ENCODE measurements around the gene EHMT2. TPM values are rescaled to one million over a fixed set of nuclear protein-coding genes. Genes with fewer than 3 reads are reported as not detected.

EHMT2 gene
- total RNA-seq, 1 donor from 2014 or later = 53.4 TPM

GRCh38 chr6:31880616-31881015 lies 16.9 kb downstream of the EHMT2 start:
- Mint-ChIP-seq H3K27ac (ENCODE audit: unreplicated experiment) (no peak overlapping the region), H3K9me3 (ENCODE audit: unreplicated experiment) (no peaks in the 10 kb centered on the region), H3K4me1 (ENCODE audit: unreplicated experiment) (no peaks in the 10 kb centered on the region), H3K27me3 (ENCODE audit: unreplicated experiment) (peaks cover 6% of the 10 kb centered on the region), H3K36me3 (ENCODE audit: low read depth, unreplicated experiment) (peaks cover 8% of the 10 kb centered on the region), H3K4me3 (ENCODE audit: unreplicated experiment) (no peak overlapping the region)
- DNase-seq (ENCODE audit: low spot score) = no peak
- TF ChIP-seq, protein P1, sequence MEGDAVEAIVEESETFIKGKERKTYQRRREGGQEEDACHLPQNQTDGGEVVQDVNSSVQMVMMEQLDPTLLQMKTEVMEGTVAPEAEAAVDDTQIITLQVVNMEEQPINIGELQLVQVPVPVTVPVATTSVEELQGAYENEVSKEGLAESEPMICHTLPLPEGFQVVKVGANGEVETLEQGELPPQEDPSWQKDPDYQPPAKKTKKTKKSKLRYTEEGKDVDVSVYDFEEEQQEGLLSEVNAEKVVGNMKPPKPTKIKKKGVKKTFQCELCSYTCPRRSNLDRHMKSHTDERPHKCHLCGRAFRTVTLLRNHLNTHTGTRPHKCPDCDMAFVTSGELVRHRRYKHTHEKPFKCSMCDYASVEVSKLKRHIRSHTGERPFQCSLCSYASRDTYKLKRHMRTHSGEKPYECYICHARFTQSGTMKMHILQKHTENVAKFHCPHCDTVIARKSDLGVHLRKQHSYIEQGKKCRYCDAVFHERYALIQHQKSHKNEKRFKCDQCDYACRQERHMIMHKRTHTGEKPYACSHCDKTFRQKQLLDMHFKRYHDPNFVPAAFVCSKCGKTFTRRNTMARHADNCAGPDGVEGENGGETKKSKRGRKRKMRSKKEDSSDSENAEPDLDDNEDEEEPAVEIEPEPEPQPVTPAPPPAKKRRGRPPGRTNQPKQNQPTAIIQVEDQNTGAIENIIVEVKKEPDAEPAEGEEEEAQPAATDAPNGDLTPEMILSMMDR (IDR thresholded peaks at IDR 0.05; ENCODE audit: unreplicated experiment) = no peak

GRCh38 chr6:31879901-31880300 lies 17.6 kb downstream of the EHMT2 start:
- Mint-ChIP-seq H3K27ac (ENCODE audit: unreplicated experiment) (no peak overlapping the region), H3K27me3 (ENCODE audit: unreplicated experiment) (peaks cover 6% of the 10 kb centered on the region), H3K36me3 (ENCODE audit: low read depth, unreplicated experiment) (peaks cover 8% of the 10 kb centered on the region), H3K4me1 (ENCODE audit: unreplicated experiment) (no peaks in the 10 kb centered on the region), H3K4me3 (ENCODE audit: unreplicated experiment) (no peak overlapping the region), H3K9me3 (ENCODE audit: unreplicated experiment) (no peaks in the 10 kb centered on the region)
- no peak for DNase-seq (ENCODE audit: low spot score)
- TF ChIP-seq, protein P1 (IDR thresholded peaks at IDR 0.05; ENCODE audit: unreplicated experiment) = no peak

DNA sequence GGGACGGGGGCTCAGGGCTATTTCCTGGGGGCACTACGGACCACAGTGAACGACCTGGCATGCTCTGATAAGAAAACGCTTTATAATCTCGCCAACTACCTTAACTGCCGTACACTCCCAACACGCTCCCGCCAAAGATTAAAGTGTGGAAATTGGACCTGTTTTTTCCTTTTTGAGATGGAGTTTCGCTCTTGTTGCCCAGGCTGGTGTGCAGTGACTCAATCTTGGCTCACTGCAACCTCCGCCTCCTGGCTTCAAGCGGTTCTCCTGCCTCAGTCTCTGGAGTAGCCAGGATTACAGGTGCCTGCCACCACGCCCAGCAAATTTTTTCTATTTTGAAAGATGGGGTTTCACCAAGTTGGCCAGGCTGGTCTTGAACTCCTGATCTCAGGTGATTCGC lies 18.4 kb downstream of the EHMT2 start:
- Mint-ChIP-seq H3K36me3 (ENCODE audit: low read depth, unreplicated experiment) (peaks cover 8% of the 10 kb centered on the region), H3K27ac (ENCODE audit: unreplicated experiment) (no peak overlapping the region), H3K4me3 (ENCODE audit: unreplicated experiment) (no peak overlapping the region), H3K27me3 (ENCODE audit: unreplicated experiment) (peaks cover 6% of the 10 kb centered on the region), H3K4me1 (ENCODE audit: unreplicated experiment) (peaks cover 2% of the 10 kb centered on the region), H3K9me3 (ENCODE audit: unreplicated experiment) (no peaks in the 10 kb centered on the region)
- TF ChIP-seq, protein P1 (IDR thresholded peaks at IDR 0.05; ENCODE audit: unreplicated experiment) = no peak
- DNase-seq (ENCODE audit: low spot score) = no peak

DNA sequence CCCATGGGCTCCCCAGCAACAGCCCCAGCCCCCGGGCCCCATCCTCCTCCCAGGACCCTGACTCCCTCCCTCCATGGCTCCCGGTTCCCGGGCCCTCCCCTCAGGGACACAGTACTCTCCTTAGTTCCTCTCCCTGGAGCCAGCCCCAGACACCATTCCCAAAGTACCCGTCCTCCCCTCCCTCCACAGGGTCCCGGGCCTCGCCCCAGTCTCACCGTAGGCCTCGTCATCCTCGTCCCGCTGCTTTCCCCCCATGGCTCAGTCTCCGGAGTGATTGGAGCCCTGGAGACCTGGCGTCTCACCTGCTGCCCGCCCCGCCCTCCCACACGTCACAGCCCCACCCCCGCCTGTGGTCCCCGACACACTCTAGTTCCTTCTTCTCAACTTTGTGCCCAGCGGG lies 18.8 kb downstream of the EHMT2 start, which contains the start of gene SLC44A4:
Gene SLC44A4, minus strand, starts transcription at position 272 of the 400 bp plus-strand sequence. Its CDS starts 17 bp downstream, at position 255.
- no peak within 1 kb of the TSS for H3K4me3 Mint-ChIP-seq (ENCODE audit: unreplicated experiment)
- TF ChIP-seq, protein P1 (IDR thresholded peaks at IDR 0.05; ENCODE audit: unreplicated experiment) = no peak

DNA sequence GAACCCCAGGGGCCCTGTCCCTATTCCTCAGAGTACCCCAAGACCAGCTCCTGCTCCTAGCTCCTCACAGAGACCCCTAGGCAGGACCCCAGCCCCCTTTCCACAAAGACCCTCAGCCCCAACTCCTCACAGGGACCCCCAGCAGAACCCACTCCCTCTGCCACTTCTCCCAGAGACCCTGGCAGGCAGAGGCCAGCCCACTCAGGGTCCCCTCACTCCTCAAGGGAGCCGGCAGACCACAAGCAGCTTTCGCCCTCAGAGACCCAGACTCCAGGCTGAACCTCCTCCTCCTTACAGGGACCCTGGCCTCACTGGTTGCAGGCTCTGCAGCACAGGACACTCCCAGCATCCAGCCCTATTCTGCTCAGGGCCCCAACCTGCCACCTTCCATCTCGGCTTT lies 19.3 kb downstream of the EHMT2 start:
- no peak for DNase-seq (ENCODE audit: low spot score)
- TF ChIP-seq, protein P1 (IDR thresholded peaks at IDR 0.05; ENCODE audit: unreplicated experiment) = no peak

More for the DNA sequence above, 18.8 kb downstream of the EHMT2 start, which contains the start of gene SLC44A4:
- H3K9me3 Mint-ChIP-seq (ENCODE audit: unreplicated experiment) = no peaks in the 10 kb centered on the region
- H3K4me1 Mint-ChIP-seq (ENCODE audit: unreplicated experiment) = peaks cover 4% of the 10 kb centered on the region
- no peak for DNase-seq (ENCODE audit: low spot score)
- peaks cover 6% of the 10 kb centered on the region for H3K27me3 Mint-ChIP-seq (ENCODE audit: unreplicated experiment)
- peaks cover 8% of the 10 kb centered on the region for H3K36me3 Mint-ChIP-seq (ENCODE audit: low read depth, unreplicated experiment)
- no peak within 1 kb of the TSS for H3K27ac Mint-ChIP-seq (ENCODE audit: unreplicated experiment)

More for the DNA sequence above, 19.3 kb downstream of the EHMT2 start:
- no peak overlapping the region for H3K27ac Mint-ChIP-seq (ENCODE audit: unreplicated experiment)
- no peak overlapping the region for H3K4me3 Mint-ChIP-seq (ENCODE audit: unreplicated experiment)
- H3K4me1 Mint-ChIP-seq (ENCODE audit: unreplicated experiment) = peaks cover 4% of the 10 kb centered on the region
- H3K36me3 Mint-ChIP-seq (ENCODE audit: low read depth, unreplicated experiment) = peaks cover 8% of the 10 kb centered on the region
- no peaks in the 10 kb centered on the region for H3K9me3 Mint-ChIP-seq (ENCODE audit: unreplicated experiment)
- H3K27me3 Mint-ChIP-seq (ENCODE audit: unreplicated experiment) = peaks cover 6% of the 10 kb centered on the region
